HG03280 (cell line): ENCODE results near the gene TLE3.

ENCODE experiments used
- ATAC-seq: cut with Tn5 transposase; IDR thresholded peaks from one replicate; pipeline ENCODE4 v1.9.1; 2021; ENCODE audit warnings: mild to moderate bottlenecking, moderate library complexity; ENCODE audit not compliant: unreplicated experiment

TLE3 gene

DNA sequence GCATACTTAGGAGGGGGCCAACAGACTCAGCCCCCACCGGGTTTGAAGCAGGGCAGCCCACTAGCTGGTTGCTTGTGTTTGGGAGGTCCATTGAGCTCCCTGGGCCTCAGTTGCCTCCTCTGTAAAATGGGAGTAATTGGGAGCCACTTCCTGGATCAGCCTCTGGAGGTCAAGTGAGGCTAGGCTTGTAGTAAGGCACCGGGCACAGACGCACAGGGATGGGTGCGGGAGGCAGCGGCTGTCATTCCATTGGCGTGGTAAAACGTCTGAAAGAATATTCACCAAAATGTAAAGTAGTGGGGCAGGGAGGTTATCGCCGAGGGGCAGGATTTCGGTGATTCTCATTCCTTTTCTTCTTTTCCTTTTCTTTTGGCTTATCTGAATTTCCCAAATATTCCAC, 64.6 kb downstream of the TLE3 start:
- no peak for ATAC-seq

DNA sequence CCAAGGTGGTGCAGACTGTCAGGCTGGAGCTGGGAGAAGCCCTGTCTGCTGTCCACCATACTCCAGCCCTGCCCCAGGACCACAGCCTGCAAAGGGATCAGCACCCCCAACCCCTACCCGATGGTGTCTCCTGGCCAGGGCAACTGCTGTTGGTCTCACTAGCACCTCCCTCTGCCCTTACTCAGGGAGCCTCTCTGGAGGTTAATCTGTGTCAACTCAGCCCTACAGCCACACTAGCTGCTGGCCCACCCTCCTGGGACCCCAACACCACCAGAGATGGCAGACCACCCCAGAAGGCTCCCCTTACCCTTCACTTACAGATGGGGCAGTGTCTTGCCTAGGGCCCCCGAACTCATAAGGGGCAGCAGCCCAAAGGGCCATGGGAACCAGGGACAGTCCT, 65.2 kb downstream of the TLE3 start:
- ATAC-seq = no peak

- ATAC-seq = no peak
Observed at GRCh38 chr15:70031713-70032112, 66.0 kb downstream of the TLE3 start.

DNA sequence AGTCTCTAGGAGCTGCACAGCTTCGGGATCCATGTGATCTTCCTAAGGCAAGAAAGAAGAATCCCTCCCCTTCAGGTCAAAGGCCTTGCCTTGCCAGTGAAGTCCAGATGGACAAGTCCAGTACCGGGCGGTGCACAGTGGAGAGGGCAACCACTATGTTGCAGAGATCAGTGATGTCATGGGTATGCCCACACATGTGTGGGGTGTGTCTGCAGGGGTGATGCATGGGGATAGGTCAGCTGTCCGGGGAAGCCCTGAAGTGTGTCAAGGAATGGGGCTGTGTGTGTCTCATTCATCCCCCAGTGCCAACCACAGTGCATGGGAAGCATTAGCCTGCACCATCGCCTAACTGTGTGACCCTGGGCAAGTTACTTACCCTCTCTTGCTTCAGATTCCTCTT, 66.5 kb downstream of the TLE3 start:
- ATAC-seq = no peak

DNA sequence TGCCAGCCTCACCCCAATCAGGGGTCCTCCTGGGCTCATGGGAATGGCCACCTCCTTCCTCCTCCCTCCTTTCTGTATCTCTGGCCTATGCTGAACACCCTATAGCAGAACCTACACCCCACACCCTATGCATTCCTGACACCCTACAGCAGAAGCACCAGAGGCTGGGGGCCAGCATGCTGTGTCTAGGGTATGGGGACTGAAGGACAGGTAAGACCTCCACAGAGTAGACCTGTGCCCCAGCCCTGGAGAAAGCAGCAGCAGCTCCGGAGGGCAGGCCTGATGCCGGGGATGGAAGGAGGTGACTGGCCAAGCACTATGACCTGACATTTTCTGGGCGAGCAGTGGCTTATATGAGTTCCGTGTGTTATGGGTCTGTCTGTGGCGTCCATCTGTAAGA, 66.9 kb downstream of the TLE3 start:
- ATAC-seq = no peak

DNA sequence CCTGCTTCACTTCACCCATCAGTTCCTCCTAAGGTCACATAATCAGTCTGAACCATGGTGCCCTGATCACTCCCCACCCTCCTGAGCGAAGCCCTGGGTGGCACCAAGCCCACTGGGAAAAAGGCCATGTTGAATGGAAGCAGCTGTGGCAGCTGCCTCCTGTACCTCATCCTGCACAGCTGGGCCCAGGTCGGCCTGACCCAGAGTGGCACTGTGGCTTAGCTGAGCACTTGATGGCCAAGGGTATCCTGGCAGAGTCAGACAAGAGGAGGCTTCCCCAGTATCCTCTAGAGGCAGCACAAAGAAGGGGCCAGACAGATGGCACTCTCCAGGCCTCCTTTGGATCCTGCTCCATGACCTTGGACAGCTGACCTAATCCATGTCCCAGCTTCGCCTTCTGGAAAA, 68.4 kb downstream of the TLE3 start:
- ATAC-seq = no peak

DNA sequence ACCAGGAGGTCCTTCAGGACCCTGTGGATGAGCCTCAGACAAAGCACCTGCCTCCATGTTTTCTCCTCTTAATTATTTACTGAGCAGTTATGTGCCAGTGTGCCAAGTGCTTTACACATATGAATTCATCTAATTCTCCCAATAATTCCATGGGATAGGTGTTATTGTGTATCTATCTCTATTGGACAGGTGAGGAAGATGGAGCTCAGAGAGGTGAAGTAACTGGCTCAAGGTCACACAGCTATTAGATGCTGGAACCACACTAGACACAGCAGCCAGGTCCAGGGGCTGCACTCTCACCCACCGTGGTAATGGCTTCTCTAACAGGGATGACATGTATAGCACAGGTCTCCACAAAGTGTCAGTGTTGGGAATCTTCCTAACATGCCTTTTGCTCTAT, 70.2 kb downstream of the TLE3 start:
- no peak for ATAC-seq

DNA sequence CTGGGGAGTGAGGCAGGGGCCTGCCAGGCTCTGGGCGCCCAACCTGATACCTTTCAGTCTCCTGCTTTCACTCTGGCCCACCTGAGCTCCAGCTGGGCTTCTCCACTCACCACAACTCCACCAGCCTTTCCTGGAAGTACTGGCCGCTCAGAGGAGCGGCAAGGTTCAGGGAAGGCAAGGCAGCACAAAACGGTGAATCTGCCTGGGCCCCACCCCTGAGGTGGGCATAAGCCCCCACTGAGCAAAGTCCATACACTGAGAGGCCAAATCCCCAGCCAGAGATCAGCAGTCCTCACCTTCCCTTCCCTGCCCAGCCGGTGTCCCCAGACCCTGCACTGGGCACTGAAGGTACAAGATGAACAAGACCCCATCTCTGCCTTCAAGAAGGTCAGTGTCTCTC, 70.7 kb downstream of the TLE3 start:
- ATAC-seq = no peak

DNA sequence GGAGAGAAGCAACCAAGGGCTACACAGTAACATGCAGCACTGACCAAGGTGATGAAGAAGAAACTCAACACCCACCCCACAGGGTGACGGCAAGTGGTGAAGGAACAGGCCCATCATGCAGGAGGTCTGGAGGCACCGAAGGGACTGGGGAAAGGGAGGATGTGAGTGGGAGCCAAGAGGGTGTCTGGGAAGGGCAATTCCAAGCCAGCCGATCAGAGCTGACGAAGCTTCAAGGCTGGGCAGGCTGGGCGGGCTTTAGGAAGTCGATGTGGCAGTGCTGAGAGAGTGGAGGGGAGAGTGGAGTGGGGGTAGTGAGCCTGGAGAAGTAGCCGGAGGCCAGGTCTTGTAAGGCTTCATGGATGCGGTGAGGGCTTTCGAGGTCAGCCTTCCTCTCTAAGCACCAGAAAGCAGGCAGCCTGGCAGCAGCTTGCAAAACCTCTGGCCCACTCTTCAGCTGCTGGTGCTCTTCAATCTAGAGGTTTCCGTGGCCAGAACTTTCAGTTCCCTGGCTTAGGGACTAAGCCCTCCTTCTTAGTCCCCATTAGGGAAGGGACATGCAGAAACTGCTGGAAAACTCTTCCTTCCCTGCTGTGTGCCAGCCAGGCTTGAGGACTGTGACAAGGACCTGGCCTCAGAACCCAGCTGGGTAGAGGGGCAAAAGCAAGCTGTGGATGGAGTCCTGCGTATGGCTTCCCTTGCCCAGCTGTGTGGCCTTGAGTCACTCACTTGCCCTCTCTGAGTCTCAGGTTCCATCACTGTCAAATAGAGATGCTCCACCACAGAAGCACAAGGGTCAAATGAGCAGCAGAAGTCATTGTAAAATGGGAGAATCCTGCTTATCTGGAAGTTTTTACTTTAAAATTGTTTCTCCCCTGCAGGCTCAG, 72.1 kb downstream of the TLE3 start:
- ATAC-seq = no peak

DNA sequence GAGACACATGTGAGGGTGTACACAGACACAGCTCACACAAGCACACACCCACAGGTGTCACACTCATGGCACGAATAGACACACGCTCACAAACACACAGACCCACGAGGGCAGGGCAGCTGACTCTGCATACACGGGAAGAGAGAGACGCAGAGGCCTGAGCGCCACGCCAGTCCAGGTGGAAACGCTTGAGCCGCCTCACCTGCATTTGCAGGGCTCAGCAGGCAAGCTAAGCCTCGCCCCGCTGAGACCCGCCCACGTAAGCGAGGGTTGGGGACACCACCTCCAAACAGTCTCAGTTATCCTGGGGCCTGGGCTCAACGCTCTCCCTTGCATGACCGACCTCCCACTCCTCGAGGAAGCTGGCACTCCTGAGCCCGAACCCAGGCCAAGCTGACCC, 73.2 kb downstream of the TLE3 start:
- ATAC-seq = no peak

DNA sequence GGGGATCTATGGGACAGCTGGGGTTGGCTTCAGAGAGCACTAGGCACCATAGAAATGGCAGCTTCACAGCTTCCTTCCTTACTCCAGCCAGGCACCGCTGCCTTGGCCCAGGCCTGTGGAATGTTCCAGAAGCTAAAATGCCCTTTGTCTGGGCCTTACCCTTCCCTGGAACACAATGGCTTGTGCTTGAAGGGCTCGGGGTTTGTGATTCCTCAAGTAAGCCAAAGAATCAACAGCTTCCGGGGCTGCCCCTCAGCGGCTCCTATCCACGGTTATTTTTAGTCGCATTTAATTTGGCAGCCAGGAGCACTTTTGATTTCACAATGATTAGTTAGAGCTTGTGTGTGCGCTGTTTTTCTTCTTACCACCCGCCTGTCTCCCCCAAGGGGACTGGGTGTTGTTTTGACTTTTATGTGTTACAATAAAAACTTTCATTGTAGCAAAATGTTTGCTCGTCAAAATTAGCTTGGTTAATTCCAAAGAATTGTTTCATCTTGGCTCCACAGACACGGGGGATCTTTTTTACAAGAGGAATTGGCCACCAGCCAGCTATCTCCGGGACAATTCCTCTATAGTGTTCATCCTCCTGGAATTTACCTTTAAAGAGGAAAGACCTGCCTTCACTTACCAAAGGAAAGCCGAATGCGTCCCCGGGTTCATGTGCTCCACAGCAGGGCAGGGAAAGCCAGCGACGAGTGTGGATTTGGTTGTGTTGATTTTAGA, 73.8 kb downstream of the TLE3 start:
- ATAC-seq = no peak

- ATAC-seq = peak; percentile 70
Observed at GRCh38 chr15:70023064-70023768, 74.5 kb downstream of the TLE3 start.

GRCh38 chr15:70020229-70020628, 77.5 kb downstream of the TLE3 start:
- ATAC-seq = no peak

DNA sequence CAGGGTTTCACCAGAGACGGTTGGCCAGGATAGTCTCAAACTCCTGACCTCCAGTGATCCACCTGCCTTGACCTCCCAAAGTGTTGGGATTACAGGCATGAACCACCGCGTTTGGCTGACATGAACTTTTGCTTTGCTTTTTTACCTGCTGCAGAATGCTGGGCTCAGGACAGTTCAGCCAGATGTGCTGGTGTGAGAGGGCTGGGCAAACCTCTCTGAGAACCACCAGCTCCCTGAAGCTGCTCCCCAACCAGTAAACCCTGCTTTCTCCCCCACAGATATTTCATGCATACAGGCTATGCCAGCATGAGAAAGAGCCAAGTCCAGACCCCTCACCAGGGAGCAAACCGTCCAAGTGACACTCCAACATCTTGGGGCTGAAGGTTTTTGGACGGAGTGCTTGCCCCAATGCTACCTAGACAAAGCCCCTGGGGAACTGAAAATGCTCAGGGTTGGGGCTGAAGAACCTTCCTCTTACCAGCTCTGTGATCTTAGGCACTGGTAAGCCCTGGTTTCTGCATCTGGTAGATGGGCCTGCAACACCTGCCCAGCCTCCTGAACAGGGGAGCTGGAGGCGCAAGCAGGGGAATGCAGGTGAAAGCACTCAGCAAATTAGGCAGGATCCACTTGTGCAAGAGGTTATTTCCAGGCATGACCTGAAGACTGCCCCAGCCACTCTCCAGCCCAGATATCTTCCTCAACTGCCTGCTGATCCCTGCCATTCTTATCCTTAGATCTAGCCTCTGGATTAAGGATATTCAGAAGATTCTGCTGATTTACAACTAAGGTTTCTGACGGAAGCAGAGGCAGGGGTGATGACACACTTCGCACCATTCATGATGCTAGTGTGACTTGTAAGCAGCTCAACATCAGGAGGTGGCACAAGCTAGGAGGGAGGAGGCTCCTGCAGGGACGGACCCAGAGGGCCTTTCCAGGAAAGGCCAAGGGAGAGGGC, 78.8 kb downstream of the TLE3 start:
- no peak for ATAC-seq

- ATAC-seq = no peak
Observed at GRCh38 chr15:70017801-70018200, 79.9 kb downstream of the TLE3 start.

DNA sequence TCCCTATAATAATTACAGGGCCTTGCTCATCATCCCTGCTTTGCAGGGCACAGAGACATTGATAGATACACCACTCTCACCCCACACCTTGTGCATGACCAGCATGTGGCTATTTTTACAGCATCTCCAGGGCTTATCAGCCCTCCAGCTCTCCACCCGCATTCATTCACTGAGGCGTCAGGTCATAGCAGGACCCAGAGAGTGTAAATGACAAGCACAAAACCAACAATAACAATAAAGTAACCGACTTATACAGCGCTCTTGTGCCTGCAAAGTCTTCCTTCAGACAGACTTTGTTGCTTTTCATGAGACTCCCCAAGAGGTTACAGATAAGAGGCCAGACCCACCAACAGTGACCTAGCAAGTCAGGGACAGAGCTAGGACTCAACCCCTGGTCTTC, 80.7 kb downstream of the TLE3 start:
- no peak for ATAC-seq

GRCh38 chr15:70016511-70016994, 81.2 kb downstream of the TLE3 start:
- ATAC-seq = no peak

GRCh38 chr15:70014860-70015490, 82.7 kb downstream of the TLE3 start:
- peak; percentile 83 for ATAC-seq

DNA sequence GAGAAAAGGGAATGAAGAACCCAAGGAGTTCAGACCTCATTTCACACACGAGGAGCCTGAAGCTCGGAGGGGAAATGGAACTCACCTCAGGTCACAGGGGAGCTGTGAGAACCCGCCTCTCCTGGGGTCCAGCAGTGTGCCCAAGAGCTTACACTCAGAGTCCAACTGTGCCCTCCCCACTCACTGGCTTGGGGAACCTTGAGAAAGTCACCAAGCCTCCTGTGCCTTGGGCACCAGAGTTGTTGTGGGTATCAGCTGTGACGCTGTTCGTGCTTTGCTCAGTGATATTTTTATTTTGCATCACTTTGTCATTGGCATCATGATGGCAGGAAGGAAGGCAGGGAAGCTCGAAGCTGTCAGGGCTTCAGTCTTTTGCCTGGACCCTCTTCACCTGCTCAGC, 83.4 kb downstream of the TLE3 start:
- ATAC-seq = no peak
